HCT116 (cell line): ENCODE data around the gene TMTC2.

Source experiments
- CEBPB ChIP-seq: IDR thresholded peaks from 2 replicates; pipeline ENCODE4 v1.6.1; 2012; ENCODE audit warnings: low read depth
- CTCF ChIP-seq, 3 experiments: fragments of 200-600 bp in 1 of 3; sonication (generic) in 1 of 3; IDR thresholded peaks in 2 of 3; conservative IDR thresholded peaks in 1 of 3; 2 replicates each; pipeline ENCODE4 v1.5.1; 2012 to 2017; ENCODE audit warnings: low read depth in 2 of 3, low read length in 2 of 3, antibody characterized with exemption in 1 of 3, borderline replicate concordance in 1 of 3, control low read depth in 1 of 3, mild to moderate bottlenecking in 1 of 3, mixed read lengths in 1 of 3, mixed run types in 1 of 3, moderate library complexity in 1 of 3; ENCODE audit not compliant: insufficient read depth in 1 of 3
- EGR1 ChIP-seq: IDR thresholded peaks from 2 replicates; pipeline ENCODE4 v1.6.1; 2012; ENCODE audit warnings: low read depth
- EZH2 ChIP-seq: fragments of 200-600 bp; sonication (generic); IDR thresholded peaks from 2 replicates; pipeline ENCODE4 v1.6.1; 2017; ENCODE audit warnings: antibody characterized with exemption, mixed run types
- MAX ChIP-seq: IDR thresholded peaks from 2 replicates; pipeline ENCODE4 v1.6.1; 2012
- POLR2A ChIP-seq: IDR thresholded peaks from 2 replicates; pipeline ENCODE4 v1.7.0; 2011; ENCODE audit warnings: borderline replicate concordance; ENCODE audit not compliant: insufficient read depth, insufficient read length; ENCODE audit errors: extremely low read depth
- RAD21 ChIP-seq: IDR thresholded peaks from 2 replicates; pipeline ENCODE4 v1.6.1; 2012; ENCODE audit warnings: low read depth, mild to moderate bottlenecking
- YY1 ChIP-seq: IDR thresholded peaks from 2 replicates; pipeline ENCODE4 v1.6.1; 2011; ENCODE audit warnings: low read length, low read depth, moderate library complexity, mild to moderate bottlenecking; ENCODE audit not compliant: insufficient replicate concordance; ENCODE audit errors: extremely low read depth
- ZFX ChIP-seq: fragments of 450-650 bp; IDR thresholded peaks from 2 replicates; pipeline ENCODE4 v1.6.1; 2017
- ZNF274 ChIP-seq: fragments of 200-500 bp; sonication (Bioruptor generic); IDR thresholded peaks from 2 replicates; pipeline ENCODE4 v1.6.1; 2014; ENCODE audit warnings: mild to moderate bottlenecking, low read depth, low read length, inconsistent platforms
- TF ChIP-seq, protein P1 (sequence below): IDR thresholded peaks from 2 replicates; pipeline ENCODE4 v1.6.1; 2012; ENCODE audit warnings: low read depth

DNA sequence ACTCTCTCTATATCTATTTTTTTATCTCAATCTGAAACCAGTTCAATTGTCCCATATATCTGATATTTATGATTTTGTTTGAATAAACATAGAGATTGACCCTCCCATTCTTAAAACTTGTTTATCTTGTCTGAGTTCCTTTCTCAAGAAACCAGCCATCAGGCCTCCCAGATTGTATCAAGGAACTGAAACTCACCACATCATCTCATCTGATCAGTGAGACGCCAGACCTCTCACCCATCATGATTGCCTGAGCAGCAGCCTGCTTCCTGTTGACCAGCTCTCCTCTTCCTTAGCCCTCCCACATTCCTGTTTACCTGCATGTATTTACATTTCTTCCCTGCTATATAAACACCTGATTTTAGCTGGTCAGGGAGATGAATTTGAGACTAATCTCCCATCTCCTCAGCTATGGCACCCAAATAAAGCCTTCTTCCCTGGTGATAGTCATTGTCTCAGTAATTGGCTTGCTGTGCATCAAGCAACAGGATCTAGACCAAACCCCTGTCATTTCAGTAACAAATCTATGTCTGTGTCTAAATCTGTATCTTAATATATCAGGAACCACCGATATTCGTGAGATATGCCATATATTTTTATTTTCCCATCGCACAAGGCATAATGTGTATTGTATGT lies 323.6 kb downstream of the TMTC2 start:
- TF ChIP-seq RAD21 (no peak), EZH2 (no peak), CTCF (IDR thresholded peaks at IDR 0.05 in 2 of 3, conservative IDR thresholded peaks at IDR 0.05 in 1 of 3; ENCODE audit: borderline replicate concordance in 1 of 3, insufficient read depth in 1 of 3, low read depth in 2 of 3, low read length in 2 of 3) (no peak), MAX (no peak), POLR2A (no peak), CEBPB (no peak), YY1 (no peak), EGR1 (no peak), ZNF274 (no peak), ZFX (no peak)
- TF ChIP-seq, protein P1, sequence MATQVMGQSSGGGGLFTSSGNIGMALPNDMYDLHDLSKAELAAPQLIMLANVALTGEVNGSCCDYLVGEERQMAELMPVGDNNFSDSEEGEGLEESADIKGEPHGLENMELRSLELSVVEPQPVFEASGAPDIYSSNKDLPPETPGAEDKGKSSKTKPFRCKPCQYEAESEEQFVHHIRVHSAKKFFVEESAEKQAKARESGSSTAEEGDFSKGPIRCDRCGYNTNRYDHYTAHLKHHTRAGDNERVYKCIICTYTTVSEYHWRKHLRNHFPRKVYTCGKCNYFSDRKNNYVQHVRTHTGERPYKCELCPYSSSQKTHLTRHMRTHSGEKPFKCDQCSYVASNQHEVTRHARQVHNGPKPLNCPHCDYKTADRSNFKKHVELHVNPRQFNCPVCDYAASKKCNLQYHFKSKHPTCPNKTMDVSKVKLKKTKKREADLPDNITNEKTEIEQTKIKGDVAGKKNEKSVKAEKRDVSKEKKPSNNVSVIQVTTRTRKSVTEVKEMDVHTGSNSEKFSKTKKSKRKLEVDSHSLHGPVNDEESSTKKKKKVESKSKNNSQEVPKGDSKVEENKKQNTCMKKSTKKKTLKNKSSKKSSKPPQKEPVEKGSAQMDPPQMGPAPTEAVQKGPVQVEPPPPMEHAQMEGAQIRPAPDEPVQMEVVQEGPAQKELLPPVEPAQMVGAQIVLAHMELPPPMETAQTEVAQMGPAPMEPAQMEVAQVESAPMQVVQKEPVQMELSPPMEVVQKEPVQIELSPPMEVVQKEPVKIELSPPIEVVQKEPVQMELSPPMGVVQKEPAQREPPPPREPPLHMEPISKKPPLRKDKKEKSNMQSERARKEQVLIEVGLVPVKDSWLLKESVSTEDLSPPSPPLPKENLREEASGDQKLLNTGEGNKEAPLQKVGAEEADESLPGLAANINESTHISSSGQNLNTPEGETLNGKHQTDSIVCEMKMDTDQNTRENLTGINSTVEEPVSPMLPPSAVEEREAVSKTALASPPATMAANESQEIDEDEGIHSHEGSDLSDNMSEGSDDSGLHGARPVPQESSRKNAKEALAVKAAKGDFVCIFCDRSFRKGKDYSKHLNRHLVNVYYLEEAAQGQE = no peak
